Measurements from ENCODE around the gene NR1H4. TPM values are rescaled to one million over a fixed set of nuclear protein-coding genes. Genes with fewer than 3 reads are reported as not detected.

NR1H4 gene
- polyA plus RNA-seq, 1 donor from 2014 or later, result not detected

DNA sequence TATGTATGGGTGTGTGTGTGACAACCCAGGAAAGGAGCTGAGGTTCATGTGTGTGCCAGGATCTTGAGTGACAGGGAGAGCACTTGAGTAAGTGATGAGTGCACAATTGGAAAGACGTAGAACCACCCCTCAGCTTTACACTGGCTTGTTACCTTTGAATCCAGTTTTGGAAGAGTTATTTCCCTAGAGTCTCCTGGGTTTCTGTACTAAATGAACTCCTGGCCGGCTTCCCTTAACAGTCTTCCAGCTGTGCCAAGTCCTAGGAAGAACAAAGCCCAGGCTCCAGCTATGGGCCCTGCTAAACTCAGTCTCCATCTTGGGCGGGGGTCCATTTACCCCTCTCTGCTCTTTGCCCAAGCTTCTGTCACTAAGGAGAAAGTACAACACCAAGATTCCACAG is 19.7 kb upstream of the NR1H4 start:
- Mint-ChIP-seq H3K4me3 (no peak overlapping the region), H3K9me3 (no peaks in the 10 kb centered on the region), H3K27me3 (peaks cover 2% of the 10 kb centered on the region), H3K27ac (no peak overlapping the region), H3K4me1 (no peaks in the 10 kb centered on the region), H3K36me3 (no peaks in the 10 kb centered on the region)

DNA sequence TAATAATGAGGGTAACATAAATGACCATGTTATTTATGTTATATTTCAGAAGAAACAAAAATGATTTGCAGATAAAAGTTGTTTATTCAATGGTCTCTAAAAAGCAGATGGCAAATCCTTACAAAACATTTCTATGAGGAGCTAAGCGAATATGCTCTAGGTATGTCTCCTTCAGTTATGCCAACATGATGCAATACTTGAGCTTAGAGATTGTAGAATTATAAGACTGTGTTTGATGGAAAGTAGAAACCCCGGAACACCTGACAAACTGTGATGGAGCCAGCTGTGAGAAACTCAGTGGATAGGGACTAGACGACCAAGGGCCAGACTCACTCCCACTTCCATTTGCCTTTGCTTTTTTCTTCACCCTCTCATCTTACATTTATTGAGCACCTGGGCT is 17.8 kb upstream of the NR1H4 start:
- H3K36me3 Mint-ChIP-seq, result no peaks in the 10 kb centered on the region
- no peaks in the 10 kb centered on the region for H3K4me1 Mint-ChIP-seq
- H3K4me3 Mint-ChIP-seq, result no peak overlapping the region
- peaks cover 0 to 1% (median 0%) of the 10 kb centered on the region in 3 donors for H3K9me3 Mint-ChIP-seq
- H3K27ac Mint-ChIP-seq, result no peak overlapping the region
- no peaks in the 10 kb centered on the region for H3K27me3 Mint-ChIP-seq

GRCh38 chr12:100458191-100458590 is 15.5 kb upstream of the NR1H4 start:
- Mint-ChIP-seq H3K4me1 (no peaks in the 10 kb centered on the region), H3K27ac (no peak overlapping the region), H3K4me3 (no peak overlapping the region), H3K27me3 (peaks cover 3% of the 10 kb centered on the region), H3K36me3 (no peaks in the 10 kb centered on the region), H3K9me3 (peaks cover 0 to 1% (median 0%) of the 10 kb centered on the region in 3 donors)

GRCh38 chr12:100460702-100461101 is 13.0 kb upstream of the NR1H4 start:
- no peak overlapping the region for H3K4me3 Mint-ChIP-seq
- no peak overlapping the region for H3K27ac Mint-ChIP-seq
- H3K4me1 Mint-ChIP-seq, result no peaks in the 10 kb centered on the region
- peaks cover 3% of the 10 kb centered on the region for H3K27me3 Mint-ChIP-seq
- H3K36me3 Mint-ChIP-seq, result no peaks in the 10 kb centered on the region
- peaks cover 0 to 1% (median 0%) of the 10 kb centered on the region in 3 donors for H3K9me3 Mint-ChIP-seq

GRCh38 chr12:100461330-100461973 is 12.2 kb upstream of the NR1H4 start:
- no peaks in the 10 kb centered on the region for H3K4me1 Mint-ChIP-seq
- H3K27me3 Mint-ChIP-seq, result peaks cover 3% of the 10 kb centered on the region
- no peak overlapping the region for H3K27ac Mint-ChIP-seq
- no peaks in the 10 kb centered on the region for H3K36me3 Mint-ChIP-seq
- H3K9me3 Mint-ChIP-seq, result peaks cover 0 to 1% (median 0%) of the 10 kb centered on the region in 3 donors
- H3K4me3 Mint-ChIP-seq, result no peak overlapping the region

DNA sequence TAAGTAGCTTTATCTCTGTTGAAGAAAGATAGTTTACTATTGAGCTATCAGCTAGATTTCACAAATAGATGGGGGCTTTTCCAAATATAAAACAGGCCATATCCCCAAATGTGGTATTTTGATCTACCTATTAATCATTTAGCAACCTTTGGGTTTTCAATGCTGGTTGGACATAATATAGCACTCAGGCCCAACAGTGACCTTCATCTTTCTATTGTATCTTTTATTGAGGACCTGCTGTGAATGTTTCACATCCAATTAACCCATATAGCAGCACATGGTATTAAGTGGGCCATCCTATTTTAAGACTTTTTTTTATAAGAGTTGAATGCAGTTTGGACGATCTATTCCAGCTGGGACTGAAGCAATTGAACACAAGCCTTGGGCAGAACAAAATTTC is 10.0 kb upstream of the NR1H4 start:
- Mint-ChIP-seq H3K4me1 (no peaks in the 10 kb centered on the region), H3K27ac (no peak overlapping the region), H3K4me3 (no peak overlapping the region), H3K36me3 (no peaks in the 10 kb centered on the region), H3K9me3 (peaks cover 0 to 1% (median 0%) of the 10 kb centered on the region in 3 donors), H3K27me3 (peaks cover 5% of the 10 kb centered on the region)

DNA sequence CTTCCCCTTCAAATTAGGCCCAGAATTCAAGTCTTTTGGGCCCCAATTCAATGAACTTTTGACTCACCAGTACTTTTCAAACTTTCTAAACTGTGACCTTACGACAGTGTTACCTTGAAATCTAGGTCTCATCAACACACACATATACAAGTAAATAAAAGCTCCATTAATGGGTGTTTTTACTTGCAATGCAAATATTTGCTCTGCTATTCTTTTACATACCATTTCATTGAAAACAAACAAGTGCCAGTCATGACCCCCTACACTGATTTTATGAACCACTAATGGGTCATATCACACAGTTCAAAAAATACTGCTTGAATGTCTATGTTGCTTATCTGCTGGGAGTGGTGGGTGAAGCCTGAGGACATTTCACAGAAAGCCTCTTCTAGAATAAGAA is 9.1 kb upstream of the NR1H4 start:
- Mint-ChIP-seq H3K27ac (no peak overlapping the region), H3K9me3 (peaks cover 0 to 1% (median 0%) of the 10 kb centered on the region in 3 donors), H3K4me3 (no peak overlapping the region), H3K4me1 (no peaks in the 10 kb centered on the region), H3K27me3 (peaks cover 5% of the 10 kb centered on the region), H3K36me3 (no peaks in the 10 kb centered on the region)

DNA sequence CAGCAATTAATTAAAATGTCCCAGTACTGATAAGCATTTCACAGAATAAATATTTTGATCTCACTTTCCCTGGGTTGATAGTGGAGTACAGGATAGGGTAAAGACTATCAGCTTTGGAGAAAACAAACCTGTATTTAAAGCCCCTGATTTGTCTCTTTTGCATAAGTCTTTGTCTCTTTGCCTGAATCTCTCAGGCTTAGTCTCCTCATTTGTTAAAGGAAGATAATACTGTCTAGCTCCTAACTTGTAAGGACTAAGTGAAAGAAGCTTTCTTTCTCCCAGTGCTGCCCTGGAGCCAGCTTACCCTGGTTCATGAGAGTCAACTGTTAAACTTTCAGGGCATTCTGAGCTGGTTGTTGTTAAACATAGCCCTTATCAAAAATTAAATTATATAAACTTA is 5.5 kb upstream of the NR1H4 start:
- H3K4me1 Mint-ChIP-seq, result no peaks in the 10 kb centered on the region
- no peaks in the 10 kb centered on the region for H3K9me3 Mint-ChIP-seq
- no peak overlapping the region for H3K27ac Mint-ChIP-seq
- peaks cover 2% of the 10 kb centered on the region for H3K27me3 Mint-ChIP-seq
- no peak overlapping the region for H3K4me3 Mint-ChIP-seq
- no peaks in the 10 kb centered on the region for H3K36me3 Mint-ChIP-seq

DNA sequence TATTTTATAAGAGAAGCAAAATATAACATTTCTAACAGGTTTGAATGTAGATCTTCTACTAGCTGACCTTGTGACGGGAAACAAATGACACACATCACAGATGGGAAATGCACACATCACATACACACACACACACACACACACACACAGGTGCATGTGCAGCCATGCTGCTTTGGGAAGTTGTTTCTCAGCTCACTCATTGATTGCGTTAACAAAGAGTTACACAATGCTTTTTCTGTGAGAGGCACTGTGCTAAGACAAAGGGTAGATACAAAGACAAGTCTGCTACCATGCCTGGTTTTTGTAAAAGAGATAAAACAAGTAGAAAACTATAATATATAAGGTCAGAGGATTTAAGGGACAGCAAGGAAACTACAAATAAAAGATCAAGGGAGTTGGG is 1.3 kb upstream of the NR1H4 start:
- H3K27me3 Mint-ChIP-seq, result peaks cover 5% of the 10 kb centered on the region
- no peaks in the 10 kb centered on the region for H3K36me3 Mint-ChIP-seq
- peaks cover 0 to 1% (median 0%) of the 10 kb centered on the region in 3 donors for H3K9me3 Mint-ChIP-seq
- H3K4me3 Mint-ChIP-seq, result no peak overlapping the region
- H3K4me1 Mint-ChIP-seq, result no peaks in the 10 kb centered on the region
- H3K27ac Mint-ChIP-seq, result no peak overlapping the region

- Mint-ChIP-seq H3K36me3 (no peaks in the 10 kb centered on the region), H3K4me3 (no peak overlapping the region), H3K9me3 (peaks cover 0 to 1% (median 0%) of the 10 kb centered on the region in 3 donors), H3K27ac (no peak overlapping the region), H3K27me3 (peaks cover 3% of the 10 kb centered on the region), H3K4me1 (no peaks in the 10 kb centered on the region)
Measured at GRCh38 chr12:100473050-100473715, 483 bp upstream of the NR1H4 start.

- H3K4me1 Mint-ChIP-seq, result no peaks in the 10 kb centered on the region
- peaks cover 0 to 1% (median 0%) of the 10 kb centered on the region in 3 donors for H3K9me3 Mint-ChIP-seq
- no peak overlapping the region for H3K4me3 Mint-ChIP-seq
- peaks cover 3% of the 10 kb centered on the region for H3K27me3 Mint-ChIP-seq
- no peaks in the 10 kb centered on the region for H3K36me3 Mint-ChIP-seq
- no peak overlapping the region for H3K27ac Mint-ChIP-seq
Measured at GRCh38 chr12:100474617-100475016, 951 bp downstream of the NR1H4 start.

- no peaks in the 10 kb centered on the region for H3K36me3 Mint-ChIP-seq
- H3K4me3 Mint-ChIP-seq, result no peak overlapping the region
- no peak overlapping the region for H3K27ac Mint-ChIP-seq
- H3K4me1 Mint-ChIP-seq, result no peaks in the 10 kb centered on the region
- peaks cover 3% of the 10 kb centered on the region for H3K27me3 Mint-ChIP-seq
- H3K9me3 Mint-ChIP-seq, result peaks cover 0 to 1% (median 0%) of the 10 kb centered on the region in 3 donors
Measured at GRCh38 chr12:100476013-100476751, 2.5 kb downstream of the NR1H4 start.

- H3K4me3 Mint-ChIP-seq, result no peak overlapping the region
- no peaks in the 10 kb centered on the region for H3K36me3 Mint-ChIP-seq
- H3K4me1 Mint-ChIP-seq, result no peaks in the 10 kb centered on the region
- no peaks in the 10 kb centered on the region for H3K9me3 Mint-ChIP-seq
- H3K27ac Mint-ChIP-seq, result no peak overlapping the region
- no peaks in the 10 kb centered on the region for H3K27me3 Mint-ChIP-seq
Measured at GRCh38 chr12:100481021-100481420, 7.4 kb downstream of the NR1H4 start.

DNA sequence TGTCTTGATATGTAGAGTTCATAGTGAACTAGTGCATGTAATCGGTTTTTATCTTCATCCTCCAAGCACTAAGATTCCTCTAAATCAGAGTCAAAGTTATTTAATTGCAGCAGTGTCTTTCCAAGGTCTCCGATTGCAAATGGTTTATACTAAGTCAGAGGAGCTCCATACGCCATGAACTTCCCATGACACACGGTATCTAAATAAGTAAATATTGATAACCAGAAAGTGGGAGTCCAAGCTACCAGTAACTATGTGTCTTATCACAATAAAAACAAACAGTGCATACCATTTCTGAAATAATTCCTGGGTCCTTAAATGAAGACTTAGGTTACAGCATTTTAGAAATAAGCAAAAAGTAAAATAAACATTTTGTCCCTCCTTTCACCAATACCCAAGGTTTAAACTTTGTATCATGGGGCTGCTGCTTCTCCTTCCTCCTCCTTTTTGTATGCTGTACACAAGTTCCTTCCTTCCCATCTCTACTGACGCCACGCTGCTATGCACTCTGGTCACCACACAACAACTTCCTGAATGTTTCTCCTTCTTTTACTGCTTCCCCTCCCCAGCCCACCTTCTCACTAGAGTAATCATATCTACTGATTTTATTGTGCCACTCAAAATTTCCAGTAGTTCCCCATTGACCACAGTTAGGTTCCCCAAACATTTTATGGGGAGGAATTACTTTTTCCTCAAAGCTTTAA is 10.7 kb downstream of the NR1H4 start:
- Mint-ChIP-seq H3K4me1 (no peaks in the 10 kb centered on the region), H3K9me3 (no peaks in the 10 kb centered on the region), H3K4me3 (no peak overlapping the region), H3K27me3 (no peaks in the 10 kb centered on the region), H3K27ac (no peak overlapping the region), H3K36me3 (no peaks in the 10 kb centered on the region)

GRCh38 chr12:100484891-100485471 is 11.3 kb downstream of the NR1H4 start:
- no peak overlapping the region for H3K27ac Mint-ChIP-seq

More at GRCh38 chr12:100484891-100485471, 11.3 kb downstream of the NR1H4 start:
- H3K9me3 Mint-ChIP-seq, result no peaks in the 10 kb centered on the region
- no peaks in the 10 kb centered on the region for H3K4me1 Mint-ChIP-seq
- H3K27me3 Mint-ChIP-seq, result no peaks in the 10 kb centered on the region
- H3K4me3 Mint-ChIP-seq, result no peak overlapping the region
- H3K36me3 Mint-ChIP-seq, result no peaks in the 10 kb centered on the region
